Naive B cell (primary cell): Measurements from ENCODE around the gene IL19. TPM values are rescaled to one million over a fixed set of nuclear protein-coding genes. Genes with fewer than 3 reads are reported as not detected.

Experiments
- ATAC-seq, 2 donors: fragments of 150-1000 bp; cut with Tn5 transposase; 2 replicates each; pipeline ENCODE4 v1.10.0; 2021; ENCODE audit warnings: low read depth in 2 of 2, mild to moderate bottlenecking in 2 of 2, moderate library complexity in 2 of 2
- DNase-seq: peaks from one replicate; pipeline ENCODE4 v3.0.0; 2022
- H3K27ac Mint-ChIP-seq, 6 donors: one replicate each; pipeline ENCODE4 v1.8.0; 2020 to 2022; ENCODE audit warnings: mild to moderate bottlenecking in 6 of 6, mixed read lengths in 6 of 6, moderate library complexity in 5 of 6, inconsistent platforms in 2 of 6
- H3K27me3 Mint-ChIP-seq, 3 donors: one replicate each; pipeline ENCODE4 v1.8.0; 2021 to 2022; ENCODE audit warnings: mixed read lengths in 3 of 3, mild to moderate bottlenecking in 1 of 3
- H3K36me3 Mint-ChIP-seq, 2 donors: one replicate each; pipeline ENCODE4 v1.8.0; 2020 to 2022; ENCODE audit warnings: mixed read lengths in 2 of 2, inconsistent platforms in 1 of 2, mild to moderate bottlenecking in 1 of 2
- H3K4me1 Mint-ChIP-seq, 3 donors: one replicate each; pipeline ENCODE4 v1.8.0; 2020 to 2022; ENCODE audit warnings: mixed read lengths in 3 of 3, inconsistent platforms in 1 of 3, mild to moderate bottlenecking in 1 of 3, moderate library complexity in 1 of 3
- H3K4me3 Mint-ChIP-seq, 8 donors: one replicate each; pipeline ENCODE4 v1.8.0; 2020 to 2022; ENCODE audit warnings: mild to moderate bottlenecking in 8 of 8, mixed read lengths in 8 of 8, moderate library complexity in 8 of 8, inconsistent platforms in 2 of 8
- H3K9me3 Mint-ChIP-seq, 7 donors: one replicate each; pipeline ENCODE4 v1.8.0; 2020 to 2022; ENCODE audit warnings: mixed read lengths in 7 of 7, mild to moderate bottlenecking in 5 of 7, inconsistent platforms in 2 of 7, moderate library complexity in 1 of 7
- polyA plus RNA-seq, 6 donors: library from polyadenylated mRNA; unstranded; fragments of 300-500 nt; fragmentation: Illumina TruSeq; gene quantifications; one replicate each; pipeline ENCODE4 v1.2.3, GENCODE V29; 2021; ENCODE audit warnings: low read depth in 6 of 6

Gene IL19
- polyA plus RNA-seq, 6 donors from 2014 or later: not detected

- no peaks in the 10 kb centered on the region for H3K9me3 Mint-ChIP-seq
- no peak for DNase-seq
- peak overlapping the region in 3 of 8 donors; percentile 47 to 73 (median 65) for H3K4me3 Mint-ChIP-seq
- ATAC-seq: no peak
- no peaks in the 10 kb centered on the region for H3K36me3 Mint-ChIP-seq
- peak overlapping the region in 3 of 6 donors; percentile 55 to 78 (median 71) for H3K27ac Mint-ChIP-seq
- no peaks in the 10 kb centered on the region for H3K27me3 Mint-ChIP-seq
- H3K4me1 Mint-ChIP-seq: peaks cover 44 to 53% (median 50%) of the 10 kb centered on the region in 3 donors
Observed at GRCh38 chr1:206823727-206824126, 53.2 kb downstream of the IL19 start.

- Mint-ChIP-seq H3K27ac (peak overlapping the region in 5 of 6 donors; percentile 0 to 79 (median 71)), H3K4me1 (peaks cover 50 to 59% (median 54%) of the 10 kb centered on the region in 3 donors), H3K9me3 (no peaks in the 10 kb centered on the region), H3K27me3 (no peaks in the 10 kb centered on the region), H3K4me3 (peak overlapping the region in 7 of 8 donors; percentile 40 to 73 (median 57)), H3K36me3 (no peaks in the 10 kb centered on the region)
- ATAC-seq (peak; percentile 80 to 88), DNase-seq (peak; percentile 40)
Observed at GRCh38 chr1:206824331-206824730, 53.8 kb downstream of the IL19 start.

GRCh38 chr1:206826394-206826793, 55.8 kb downstream of the IL19 start:
- no peaks in the 10 kb centered on the region for H3K9me3 Mint-ChIP-seq
- H3K36me3 Mint-ChIP-seq: no peaks in the 10 kb centered on the region
- no peak for DNase-seq
- H3K27ac Mint-ChIP-seq: peak overlapping the region in 2 of 6 donors; percentile 25 to 40
- no peaks in the 10 kb centered on the region for H3K27me3 Mint-ChIP-seq
- peak overlapping the region in 1 of 8 donors; percentile 1 for H3K4me3 Mint-ChIP-seq
- ATAC-seq: no peak
- H3K4me1 Mint-ChIP-seq: peaks cover 55 to 70% (median 57%) of the 10 kb centered on the region in 3 donors

GRCh38 chr1:206828061-206828460, 57.5 kb downstream of the IL19 start:
- H3K27me3 Mint-ChIP-seq: no peaks in the 10 kb centered on the region
- peak overlapping the region in 1 of 6 donors; percentile 29 for H3K27ac Mint-ChIP-seq
- H3K9me3 Mint-ChIP-seq: no peaks in the 10 kb centered on the region
- ATAC-seq (no peak), DNase-seq (no peak)
- H3K4me3 Mint-ChIP-seq: peak overlapping the region in 1 of 8 donors; percentile 32
- peaks cover 61 to 81% (median 69%) of the 10 kb centered on the region in 3 donors for H3K4me1 Mint-ChIP-seq
- H3K36me3 Mint-ChIP-seq: no peaks in the 10 kb centered on the region

- Mint-ChIP-seq H3K4me1 (peaks cover 65 to 83% (median 76%) of the 10 kb centered on the region in 3 donors), H3K4me3 (peak overlapping the region in 7 of 8 donors; percentile 46 to 83 (median 66)), H3K36me3 (no peaks in the 10 kb centered on the region), H3K27ac (peak overlapping the region in 5 of 6 donors; percentile 26 to 70 (median 49)), H3K9me3 (no peaks in the 10 kb centered on the region), H3K27me3 (no peaks in the 10 kb centered on the region)
- DNase-seq (no peak), ATAC-seq (peak; percentile 25 to 29)
Observed at GRCh38 chr1:206828765-206829164, 58.2 kb downstream of the IL19 start.

- Mint-ChIP-seq H3K27me3 (no peaks in the 10 kb centered on the region), H3K27ac (peak overlapping the region; percentile 65 to 88 (median 69)), H3K9me3 (no peaks in the 10 kb centered on the region), H3K36me3 (no peaks in the 10 kb centered on the region), H3K4me1 (peaks cover 64 to 83% (median 77%) of the 10 kb centered on the region in 3 donors), H3K4me3 (peak overlapping the region in 7 of 8 donors; percentile 46 to 83 (median 66))
- DNase-seq (no peak), ATAC-seq (peak; percentile 22 to 29)
Observed at GRCh38 chr1:206829282-206829681, 58.7 kb downstream of the IL19 start.

GRCh38 chr1:206829875-206830274, 59.3 kb downstream of the IL19 start:
- no peaks in the 10 kb centered on the region for H3K27me3 Mint-ChIP-seq
- no peaks in the 10 kb centered on the region for H3K9me3 Mint-ChIP-seq
- peaks cover 65 to 83% (median 77%) of the 10 kb centered on the region in 3 donors for H3K4me1 Mint-ChIP-seq
- ATAC-seq (peak; percentile 81 to 84), DNase-seq (peak; percentile 34)
- H3K27ac Mint-ChIP-seq: peak overlapping the region in 3 of 6 donors; percentile 74 to 88 (median 84)
- no peaks in the 10 kb centered on the region for H3K36me3 Mint-ChIP-seq
- peak overlapping the region in 5 of 8 donors; percentile 2 to 66 (median 53) for H3K4me3 Mint-ChIP-seq

GRCh38 chr1:206831650-206832049, 61.1 kb downstream of the IL19 start:
- Mint-ChIP-seq H3K27ac (peak overlapping the region in 2 of 6 donors; percentile 14 to 66), H3K9me3 (no peaks in the 10 kb centered on the region), H3K36me3 (no peaks in the 10 kb centered on the region), H3K4me3 (peak overlapping the region in 2 of 8 donors; percentile 19 to 61), H3K27me3 (no peaks in the 10 kb centered on the region), H3K4me1 (peaks cover 55 to 77% (median 70%) of the 10 kb centered on the region in 3 donors)
- DNase-seq (no peak), ATAC-seq (no peak)

GRCh38 chr1:206832352-206832880, 61.8 kb downstream of the IL19 start:
- H3K9me3 Mint-ChIP-seq: no peaks in the 10 kb centered on the region
- peak overlapping the region in 4 of 6 donors; percentile 35 to 71 (median 56) for H3K27ac Mint-ChIP-seq
- no peaks in the 10 kb centered on the region for H3K27me3 Mint-ChIP-seq
- peak overlapping the region in 5 of 8 donors; percentile 43 to 84 (median 69) for H3K4me3 Mint-ChIP-seq
- DNase-seq (no peak), ATAC-seq (no peak)
- no peaks in the 10 kb centered on the region for H3K36me3 Mint-ChIP-seq
- H3K4me1 Mint-ChIP-seq: peaks cover 53 to 77% (median 70%) of the 10 kb centered on the region in 3 donors

GRCh38 chr1:206833106-206833680, 62.6 kb downstream of the IL19 start:
- Mint-ChIP-seq H3K4me1 (peaks cover 47 to 73% (median 64%) of the 10 kb centered on the region in 3 donors), H3K27me3 (no peaks in the 10 kb centered on the region), H3K9me3 (no peaks in the 10 kb centered on the region), H3K27ac (peak overlapping the region in 5 of 6 donors; percentile 34 to 64 (median 47)), H3K36me3 (no peaks in the 10 kb centered on the region), H3K4me3 (peak overlapping the region in 6 of 8 donors; percentile 43 to 84 (median 66))
- no peak for DNase-seq
- ATAC-seq: peak; percentile 31 to 51

- no peak for DNase-seq
- Mint-ChIP-seq H3K4me1 (peaks cover 43 to 67% (median 58%) of the 10 kb centered on the region in 3 donors), H3K36me3 (no peaks in the 10 kb centered on the region), H3K27me3 (no peaks in the 10 kb centered on the region), H3K9me3 (no peaks in the 10 kb centered on the region), H3K27ac (no peak overlapping the region), H3K4me3 (peak overlapping the region in 3 of 8 donors; percentile 69 to 84 (median 80))
- no peak for ATAC-seq
Observed at GRCh38 chr1:206833801-206834200, 63.2 kb downstream of the IL19 start.

GRCh38 chr1:206834217-206834616, 63.6 kb downstream of the IL19 start:
- peak overlapping the region in 2 of 8 donors; percentile 32 to 34 for H3K4me3 Mint-ChIP-seq
- no peak for ATAC-seq
- peaks cover 40 to 63% (median 54%) of the 10 kb centered on the region in 3 donors for H3K4me1 Mint-ChIP-seq
- no peak for DNase-seq
- no peaks in the 10 kb centered on the region for H3K27me3 Mint-ChIP-seq
- H3K9me3 Mint-ChIP-seq: no peaks in the 10 kb centered on the region
- no peak overlapping the region for H3K27ac Mint-ChIP-seq
- no peaks in the 10 kb centered on the region for H3K36me3 Mint-ChIP-seq

- Mint-ChIP-seq H3K36me3 (no peaks in the 10 kb centered on the region), H3K27ac (peak overlapping the region in 1 of 6 donors; percentile 22), H3K27me3 (no peaks in the 10 kb centered on the region), H3K9me3 (no peaks in the 10 kb centered on the region), H3K4me1 (peaks cover 36 to 58% (median 49%) of the 10 kb centered on the region in 3 donors), H3K4me3 (peak overlapping the region in 4 of 8 donors; percentile 32 to 64 (median 35))
- ATAC-seq (peak in 1 of 2 donors; percentile 27), DNase-seq (no peak)
Observed at GRCh38 chr1:206834711-206835110, 64.1 kb downstream of the IL19 start.

- Mint-ChIP-seq H3K4me1 (peaks cover 32 to 53% (median 44%) of the 10 kb centered on the region in 3 donors), H3K27me3 (no peaks in the 10 kb centered on the region), H3K4me3 (no peak overlapping the region), H3K9me3 (no peaks in the 10 kb centered on the region), H3K36me3 (no peaks in the 10 kb centered on the region), H3K27ac (no peak overlapping the region)
- ATAC-seq (no peak), DNase-seq (no peak)
Observed at GRCh38 chr1:206835186-206835585, 64.6 kb downstream of the IL19 start.
